NCI-H82 (cell line): Measurements from ENCODE around the gene C1orf141.
"Not testable (repeated sequence)": the region's sequence is repeated elsewhere in the genome, so short reads cannot be mapped to it uniquely, and the experiment has no call there.

Experiments used
- DNase-seq: peaks from one replicate; lab custom pipeline; 2025; lab: John Stamatoyannopoulos, UW

Gene C1orf141

GRCh38 chr1:67142931-67143330 lies 8.2 kb upstream of the C1orf141 start:
- no peak for DNase-seq

DNA sequence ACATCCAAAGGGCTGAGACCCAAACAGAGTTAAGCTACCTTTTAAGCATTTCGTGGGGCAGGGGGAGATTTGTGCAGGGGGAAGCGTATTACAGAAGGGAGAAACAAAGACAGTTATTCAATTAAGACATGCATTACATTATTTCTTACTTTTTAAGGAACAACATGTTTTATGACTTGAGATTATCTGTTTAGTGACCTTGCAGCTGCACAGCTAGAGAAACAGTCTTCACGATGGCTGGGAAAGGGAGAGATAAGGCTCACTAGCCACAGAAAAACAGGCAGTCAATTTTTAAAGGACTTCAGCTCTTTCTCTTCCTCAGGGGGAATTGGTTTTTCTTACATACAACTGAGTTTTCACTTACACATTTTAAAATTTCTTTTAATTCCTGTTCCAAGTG lies 7.1 kb upstream of the C1orf141 start:
- DNase-seq: not testable (repeated sequence)

- no peak for DNase-seq
These were observed 5.7 kb upstream of the C1orf141 start for GRCh38 chr1:67140460-67140859.

GRCh38 chr1:67138813-67139499 lies 4.2 kb upstream of the C1orf141 start:
- DNase-seq: no peak

DNA sequence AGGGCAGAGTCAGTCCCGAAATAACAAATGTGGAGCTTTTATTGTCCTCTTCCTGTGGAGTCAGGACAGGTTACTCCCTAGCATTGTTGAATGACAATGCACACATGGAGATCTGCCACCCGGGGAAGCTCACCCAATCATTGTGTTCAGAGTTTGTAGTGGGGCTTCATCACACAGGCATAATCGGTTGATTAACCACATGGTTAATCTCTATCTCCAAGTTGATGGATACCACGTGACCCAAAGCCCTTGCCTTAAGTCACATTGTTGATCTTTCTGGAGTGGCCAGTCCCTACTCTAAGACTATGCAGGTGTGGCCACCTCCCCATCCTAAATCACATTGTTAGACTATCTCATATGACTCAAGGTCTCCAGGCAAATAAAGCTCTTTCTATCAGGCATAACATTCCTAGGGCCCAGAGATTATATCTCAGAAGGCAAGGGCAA lies 2.6 kb upstream of the C1orf141 start:
- DNase-seq: peak; percentile 66

GRCh38 chr1:67135354-67135753 lies 584 bp upstream of the C1orf141 start:
- DNase-seq: no peak

- no peak for DNase-seq
These were observed 1.6 kb downstream of the C1orf141 start for GRCh38 chr1:67133177-67133576.

DNA sequence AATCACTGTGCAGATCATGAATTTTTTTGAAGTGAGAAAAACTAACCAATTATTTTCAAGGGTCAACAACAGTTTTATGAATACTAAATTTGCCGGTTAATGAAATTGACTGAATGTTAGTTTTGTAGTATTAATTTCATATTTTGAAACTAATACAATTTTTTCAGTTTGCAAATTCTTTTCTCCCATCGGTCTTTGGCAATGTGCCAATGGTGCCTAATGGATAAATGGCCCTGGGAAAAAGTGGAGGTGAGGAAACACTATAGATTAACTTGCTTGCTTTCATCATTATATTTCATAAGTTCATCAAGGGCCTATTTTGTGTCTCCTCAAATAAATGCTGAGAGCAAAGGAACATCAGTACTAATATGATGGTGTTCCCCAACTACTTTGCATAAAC lies 4.1 kb downstream of the C1orf141 start:
- no peak for DNase-seq

- no peak for DNase-seq
These were observed 7.8 kb downstream of the C1orf141 start for GRCh38 chr1:67126974-67127373.

DNA sequence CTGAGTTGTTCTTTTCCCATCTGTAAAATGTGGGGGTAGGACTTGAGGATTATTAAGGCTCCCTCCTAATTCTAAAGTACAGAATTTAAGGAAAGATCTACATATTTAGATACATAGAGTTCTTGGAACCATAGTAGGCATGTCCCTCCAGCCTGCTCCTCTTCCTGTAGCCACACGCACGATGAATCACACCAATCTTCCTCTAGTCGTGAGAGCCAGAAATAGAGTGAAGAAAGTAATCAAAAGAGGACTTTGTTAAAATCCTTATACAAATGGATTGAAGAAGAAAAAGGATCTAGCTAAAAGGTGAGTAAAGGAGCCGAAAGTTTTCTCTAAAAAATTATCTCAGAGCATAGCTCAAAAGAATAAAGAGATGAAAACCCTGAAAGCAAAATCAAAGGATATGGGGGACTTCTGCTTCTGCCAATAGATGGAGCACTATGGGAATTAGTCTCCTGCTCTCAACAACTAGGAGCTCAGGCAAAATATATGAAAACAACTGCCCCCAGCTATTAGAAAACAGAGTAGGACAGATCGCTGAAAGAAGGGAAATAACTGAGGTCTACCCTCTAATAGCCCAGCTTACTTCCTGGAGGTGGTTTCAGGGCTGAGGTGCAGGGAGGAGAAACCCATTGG lies 8.5 kb downstream of the C1orf141 start:
- DNase-seq: no peak

DNA sequence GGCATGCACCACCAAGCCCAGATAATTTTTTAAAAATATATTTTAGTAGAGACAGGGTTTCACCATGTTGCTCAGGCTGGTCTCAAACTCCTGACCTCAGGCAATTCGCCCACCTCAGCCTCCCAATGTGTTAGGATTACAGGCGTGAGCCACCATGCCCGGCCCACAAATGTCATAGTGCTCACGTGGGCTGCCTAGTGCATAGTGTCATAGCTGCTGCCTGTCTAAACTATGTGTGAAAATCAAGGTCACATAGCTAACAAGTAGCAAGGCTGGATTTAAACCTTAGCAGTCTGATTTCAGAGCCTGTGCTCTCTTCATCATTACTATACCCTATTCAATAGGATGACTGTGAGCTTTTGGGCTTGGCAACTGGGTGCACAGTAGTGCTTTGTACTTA lies 10.3 kb downstream of the C1orf141 start:
- no peak for DNase-seq

GRCh38 chr1:67120855-67121619 lies 13.7 kb downstream of the C1orf141 start:
- no peak for DNase-seq

GRCh38 chr1:67118646-67119045 lies 16.1 kb downstream of the C1orf141 start:
- no peak for DNase-seq

- no peak for DNase-seq
These were observed 16.6 kb downstream of the C1orf141 start for GRCh38 chr1:67118191-67118590.

- no peak for DNase-seq
These were observed 20.6 kb downstream of the C1orf141 start for GRCh38 chr1:67114162-67114561.

GRCh38 chr1:67110352-67110751 lies 24.4 kb downstream of the C1orf141 start:
- no peak for DNase-seq

GRCh38 chr1:67105508-67105907 lies 29.3 kb downstream of the C1orf141 start:
- DNase-seq: no peak

DNA sequence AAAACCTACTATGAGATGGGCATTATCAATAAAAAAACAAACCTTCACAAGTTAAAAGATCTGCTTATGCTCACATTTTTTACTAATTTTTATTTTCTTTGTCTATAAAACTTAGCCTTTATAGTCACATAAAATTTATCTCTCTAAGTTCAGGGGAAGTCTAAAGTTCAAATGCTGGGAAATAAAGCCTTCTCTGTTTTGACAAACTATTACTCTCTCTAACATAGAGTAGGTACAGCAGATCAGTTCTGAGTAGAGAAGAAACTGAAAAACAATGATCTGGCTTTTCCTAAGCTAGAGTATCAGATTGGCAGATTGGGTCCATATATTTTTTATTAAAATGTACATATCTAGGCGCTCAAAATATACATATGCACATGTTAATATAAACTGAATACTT lies 31.2 kb downstream of the C1orf141 start:
- DNase-seq: no peak

DNA sequence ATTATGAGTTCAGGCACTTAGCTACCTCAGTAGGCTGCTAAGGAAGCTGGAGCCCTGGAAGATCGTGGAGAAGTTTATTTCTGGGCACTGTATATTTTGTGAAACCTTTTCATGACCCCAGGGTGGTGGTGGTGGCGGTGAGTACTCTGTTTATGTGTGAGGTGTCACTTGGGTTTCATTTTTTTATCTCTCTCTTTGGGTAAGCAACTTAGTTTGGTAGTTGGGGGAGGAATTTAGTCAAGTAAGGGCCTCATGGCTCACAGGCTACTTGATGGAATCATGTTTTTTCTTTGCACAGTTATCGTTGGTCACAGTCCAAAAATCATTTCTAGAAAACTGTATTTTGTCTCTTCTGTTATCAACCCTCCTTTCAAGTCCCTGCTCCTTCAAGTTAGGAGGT lies 33.9 kb downstream of the C1orf141 start:
- no peak for DNase-seq

- no peak for DNase-seq
These were observed 37.5 kb downstream of the C1orf141 start for GRCh38 chr1:67097305-67097704.

DNA sequence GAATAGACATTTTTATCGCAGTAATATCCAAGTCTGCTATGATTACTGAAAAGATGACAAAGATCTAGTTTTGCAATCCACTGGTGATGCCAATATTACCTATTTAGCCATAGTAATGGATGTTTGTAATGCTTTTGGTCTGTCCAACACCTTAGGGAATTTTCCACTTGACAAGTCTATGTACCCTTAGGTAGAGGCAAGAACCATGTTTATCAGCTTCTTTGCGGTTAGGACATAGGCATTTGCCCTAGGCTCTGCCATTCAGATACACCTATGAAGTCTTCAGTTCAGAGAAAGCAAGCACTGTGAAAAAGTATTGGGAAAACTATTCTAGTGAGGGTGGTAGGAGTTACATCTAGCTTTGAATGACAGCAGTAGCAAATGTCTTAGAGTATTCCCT lies 40.6 kb downstream of the C1orf141 start:
- no peak for DNase-seq

DNA sequence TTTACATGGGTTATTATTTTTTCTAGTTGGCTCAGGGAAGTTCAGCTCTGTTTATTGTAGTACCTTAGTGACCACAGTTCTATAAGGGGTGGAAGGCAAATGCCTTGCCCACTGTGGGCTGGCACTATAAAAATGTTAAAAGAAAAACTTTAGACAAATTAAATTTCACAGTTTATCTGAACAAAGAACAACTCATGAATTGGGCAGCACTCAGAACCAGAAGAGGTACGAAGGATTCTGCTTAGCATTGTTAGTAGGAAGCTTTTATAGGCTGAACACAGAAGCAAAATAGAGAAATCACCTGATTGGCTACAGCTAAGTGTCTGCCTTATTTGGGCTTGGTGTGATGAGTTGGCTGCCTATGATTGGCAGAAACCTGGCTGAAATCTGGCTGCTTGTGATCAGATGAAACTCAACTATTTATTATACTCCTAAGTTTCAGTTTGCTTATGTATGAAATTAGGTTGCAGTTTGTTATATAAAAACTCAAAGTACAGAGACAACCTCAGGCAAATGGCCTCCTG lies 45.0 kb downstream of the C1orf141 start:
- DNase-seq: no peak

DNA sequence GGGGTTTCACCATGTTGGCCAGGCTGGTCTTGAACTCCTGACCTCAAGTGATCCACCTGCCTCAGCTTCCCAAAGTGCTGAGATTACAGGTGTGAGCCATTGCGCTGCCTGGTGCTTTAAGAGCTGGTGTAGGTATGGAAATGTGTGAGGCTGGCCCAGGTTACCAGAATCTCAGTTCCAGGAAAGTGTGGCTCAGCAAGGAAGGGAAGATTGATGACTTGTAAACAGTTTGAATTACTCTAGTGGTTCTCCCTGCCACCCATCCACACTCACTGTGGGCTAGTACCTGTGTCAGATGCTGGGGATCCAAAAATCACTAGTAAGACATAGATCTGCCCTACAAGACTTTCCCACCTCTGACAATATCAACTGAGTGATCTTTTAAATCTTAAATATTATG lies 46.3 kb downstream of the C1orf141 start:
- no peak for DNase-seq
